Lower lobe of right lung (tissue), 2 donors: Measurements from ENCODE around the gene UBE3B. TPM values are rescaled to one million over a fixed set of nuclear protein-coding genes. Genes with fewer than 3 reads are reported as not detected.

Experiments used
- ATAC-seq, 2 donors: fragments of 200-7000 bp; cut with Tn5 transposase; one replicate each; pipeline ENCODE4 v1.9.1; 2020 to 2022; ENCODE audit warnings: mild to moderate bottlenecking in 2 of 2, moderate library complexity in 2 of 2
- DNase-seq: peaks from one replicate; pipeline ENCODE4 v3.0.0-alpha.2; 2020
- H3K27ac ChIP-seq: fragments of 200-600 bp; one replicate; pipeline ENCODE4 v1.8.0; 2022
- H3K27me3 ChIP-seq: fragments of 200-600 bp; one replicate; pipeline ENCODE4 v1.8.0; 2022; ENCODE audit warnings: low read depth
- H3K36me3 ChIP-seq: fragments of 200-600 bp; one replicate; pipeline ENCODE4 v1.8.0; 2022; ENCODE audit warnings: mild to moderate bottlenecking
- H3K4me1 ChIP-seq: fragments of 200-600 bp; one replicate; pipeline ENCODE4 v1.8.0; 2022
- H3K4me3 ChIP-seq: fragments of 200-600 bp; one replicate; pipeline ENCODE4 v1.8.0; 2022; ENCODE audit warnings: mild to moderate bottlenecking
- H3K9me3 ChIP-seq: fragments of 200-600 bp; one replicate; pipeline ENCODE4 v1.8.0; 2022
- intact Hi-C: fragments of 100-400 bp; cut with DNase I; formaldehyde crosslinking; loops from one replicate; pipeline ENCODE4 v1.11.0; 2022
- total RNA-seq: library from RNA; stranded (reverse); fragmentation: NEBNext Ultra II Directional; extraction: Animal tissue kit (Norgen Biotek cat#: 25700); gene quantifications from one replicate; pipeline ENCODE4 v1.2.1, GENCODE V29; 2021
- TF ChIP-seq, protein P1 (sequence below): fragments of 200-600 bp; IDR thresholded peaks from one replicate; pipeline ENCODE4 v1.8.0; 2022; ENCODE audit warnings: antibody characterized with exemption, mild to moderate bottlenecking
- donor health status: DM: no; HTN: yes; CAD: no; lungs with severe emphysema.

The UBE3B gene
- total RNA-seq, 1 donor from 2014 or later: 40.1 TPM

DNA sequence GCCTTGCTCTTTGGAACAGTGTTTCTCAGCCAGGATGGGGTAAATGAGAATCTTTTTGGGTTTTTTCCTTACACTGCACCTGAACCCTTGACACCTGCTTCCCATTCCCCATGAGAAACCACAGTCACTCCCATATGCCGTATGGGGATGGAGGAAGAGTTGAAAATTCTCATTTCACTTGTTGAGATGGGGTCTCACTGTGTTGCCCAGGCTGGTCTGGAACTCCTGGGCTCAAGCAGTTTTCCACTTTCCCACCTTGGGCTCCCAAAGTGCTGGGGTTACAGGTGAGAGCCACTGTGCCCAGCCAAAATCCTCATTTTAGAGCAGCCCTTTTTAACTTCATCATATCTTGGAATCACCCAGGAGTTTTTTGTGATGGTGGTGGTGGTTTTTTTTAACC is 99.9 kb downstream of the UBE3B start:
- no peaks in the 10 kb centered on the region for H3K9me3 ChIP-seq
- TF ChIP-seq, protein P1, sequence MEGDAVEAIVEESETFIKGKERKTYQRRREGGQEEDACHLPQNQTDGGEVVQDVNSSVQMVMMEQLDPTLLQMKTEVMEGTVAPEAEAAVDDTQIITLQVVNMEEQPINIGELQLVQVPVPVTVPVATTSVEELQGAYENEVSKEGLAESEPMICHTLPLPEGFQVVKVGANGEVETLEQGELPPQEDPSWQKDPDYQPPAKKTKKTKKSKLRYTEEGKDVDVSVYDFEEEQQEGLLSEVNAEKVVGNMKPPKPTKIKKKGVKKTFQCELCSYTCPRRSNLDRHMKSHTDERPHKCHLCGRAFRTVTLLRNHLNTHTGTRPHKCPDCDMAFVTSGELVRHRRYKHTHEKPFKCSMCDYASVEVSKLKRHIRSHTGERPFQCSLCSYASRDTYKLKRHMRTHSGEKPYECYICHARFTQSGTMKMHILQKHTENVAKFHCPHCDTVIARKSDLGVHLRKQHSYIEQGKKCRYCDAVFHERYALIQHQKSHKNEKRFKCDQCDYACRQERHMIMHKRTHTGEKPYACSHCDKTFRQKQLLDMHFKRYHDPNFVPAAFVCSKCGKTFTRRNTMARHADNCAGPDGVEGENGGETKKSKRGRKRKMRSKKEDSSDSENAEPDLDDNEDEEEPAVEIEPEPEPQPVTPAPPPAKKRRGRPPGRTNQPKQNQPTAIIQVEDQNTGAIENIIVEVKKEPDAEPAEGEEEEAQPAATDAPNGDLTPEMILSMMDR: no peak
- H3K4me1 ChIP-seq: peaks cover 21% of the 10 kb centered on the region
- no peak for ATAC-seq
- no peak overlapping the region for H3K4me3 ChIP-seq
- intact Hi-C loops: no loop called here
- no peak for DNase-seq
- no peak overlapping the region for H3K27ac ChIP-seq
- peaks cover 65% of the 10 kb centered on the region for H3K36me3 ChIP-seq
- no peaks in the 10 kb centered on the region for H3K27me3 ChIP-seq

DNA sequence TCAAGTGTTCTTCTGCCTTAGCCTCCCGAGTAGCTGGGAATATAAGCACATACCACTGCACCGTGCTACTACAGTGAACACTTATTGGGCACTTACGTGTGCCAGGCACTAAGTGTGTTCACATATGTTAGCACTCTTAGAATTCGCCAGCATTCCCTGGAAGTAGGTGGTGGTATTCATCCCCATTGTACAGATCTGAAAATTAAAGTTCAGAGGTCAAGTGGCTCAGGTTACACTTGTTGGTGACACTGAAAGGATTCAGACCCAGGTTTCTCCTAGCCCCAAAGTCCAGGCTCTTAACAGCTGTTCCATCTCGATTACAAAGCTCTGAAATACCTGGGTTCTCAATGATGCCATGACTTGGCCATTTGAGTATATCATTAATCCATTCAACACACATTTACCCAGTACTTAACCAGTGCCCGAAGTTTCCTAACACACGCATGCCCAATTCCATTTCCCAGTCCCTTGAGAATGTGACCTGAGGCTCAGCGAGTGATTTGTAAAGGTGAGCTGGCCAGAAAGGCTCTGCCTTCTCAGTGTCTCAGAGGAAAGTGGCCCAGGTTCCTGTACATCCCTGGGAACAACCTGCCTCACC is 101.0 kb downstream of the UBE3B start:
- TF ChIP-seq, protein P1: no peak
- peaks cover 65% of the 10 kb centered on the region for H3K36me3 ChIP-seq

DNA sequence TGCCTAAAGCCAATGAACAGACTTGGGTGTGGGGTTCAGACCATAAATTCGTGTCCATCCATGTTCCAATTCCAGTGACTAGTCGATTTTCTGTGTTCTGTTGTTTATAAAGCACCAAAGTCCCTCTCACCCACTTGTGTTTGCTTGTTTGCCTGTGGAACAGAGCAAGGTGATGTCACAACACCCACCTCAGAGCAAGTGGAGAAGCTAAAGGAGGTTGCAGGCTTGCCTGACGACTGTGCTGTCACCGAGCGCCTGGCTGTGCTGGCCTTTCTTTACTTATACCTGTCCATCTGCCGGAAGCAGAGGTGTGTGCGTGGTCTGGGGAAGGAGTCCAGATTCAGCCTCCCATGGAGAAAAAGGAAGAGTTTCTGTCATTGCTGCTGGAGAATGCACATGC is 102.2 kb downstream of the UBE3B start:
- Histone ChIP-seq H3K36me3 (peaks cover 76% of the 10 kb centered on the region), H3K4me1 (peaks cover 7% of the 10 kb centered on the region), H3K27ac (no peak overlapping the region), H3K9me3 (no peaks in the 10 kb centered on the region), H3K27me3 (no peaks in the 10 kb centered on the region), H3K4me3 (no peak overlapping the region)
- ATAC-seq (no peak), DNase-seq (no peak)
- TF ChIP-seq, protein P1: no peak
- intact Hi-C loops: no loop called here

More for the DNA sequence above, 101.0 kb downstream of the UBE3B start:
- Histone ChIP-seq H3K27me3 (no peaks in the 10 kb centered on the region), H3K9me3 (no peaks in the 10 kb centered on the region), H3K27ac (no peak overlapping the region), H3K4me3 (no peak overlapping the region), H3K4me1 (peaks cover 14% of the 10 kb centered on the region)
- ATAC-seq: no peak
- DNase-seq: no peak
- intact Hi-C loops: no loop called here

DNA sequence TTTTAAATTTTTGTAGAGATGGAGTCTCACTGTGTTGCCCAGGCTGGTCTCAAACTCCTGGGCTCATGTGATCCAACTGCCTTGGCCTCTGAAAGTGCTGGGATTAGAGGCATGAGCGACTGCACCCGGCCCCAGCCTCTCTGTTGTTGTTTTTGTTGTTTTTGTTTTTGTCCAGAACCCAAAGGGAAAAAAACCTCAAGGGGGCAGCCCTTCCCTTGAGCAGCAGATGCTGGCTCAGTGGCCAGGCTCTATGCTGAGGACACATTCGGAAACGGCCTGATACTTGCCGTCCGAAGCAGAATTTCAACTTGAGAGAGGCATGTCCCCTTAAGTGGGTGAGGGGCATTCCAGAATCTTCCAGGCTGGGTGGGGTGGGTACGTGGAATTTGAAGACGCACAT is 102.8 kb downstream of the UBE3B start:
- intact Hi-C loops: no loop called here
- Histone ChIP-seq H3K36me3 (peaks cover 82% of the 10 kb centered on the region), H3K9me3 (no peaks in the 10 kb centered on the region), H3K4me1 (peaks cover under 1% of the 10 kb centered on the region), H3K4me3 (no peak overlapping the region), H3K27me3 (no peaks in the 10 kb centered on the region), H3K27ac (no peak overlapping the region)
- no peak for DNase-seq
- TF ChIP-seq, protein P1: no peak
- no peak for ATAC-seq

DNA sequence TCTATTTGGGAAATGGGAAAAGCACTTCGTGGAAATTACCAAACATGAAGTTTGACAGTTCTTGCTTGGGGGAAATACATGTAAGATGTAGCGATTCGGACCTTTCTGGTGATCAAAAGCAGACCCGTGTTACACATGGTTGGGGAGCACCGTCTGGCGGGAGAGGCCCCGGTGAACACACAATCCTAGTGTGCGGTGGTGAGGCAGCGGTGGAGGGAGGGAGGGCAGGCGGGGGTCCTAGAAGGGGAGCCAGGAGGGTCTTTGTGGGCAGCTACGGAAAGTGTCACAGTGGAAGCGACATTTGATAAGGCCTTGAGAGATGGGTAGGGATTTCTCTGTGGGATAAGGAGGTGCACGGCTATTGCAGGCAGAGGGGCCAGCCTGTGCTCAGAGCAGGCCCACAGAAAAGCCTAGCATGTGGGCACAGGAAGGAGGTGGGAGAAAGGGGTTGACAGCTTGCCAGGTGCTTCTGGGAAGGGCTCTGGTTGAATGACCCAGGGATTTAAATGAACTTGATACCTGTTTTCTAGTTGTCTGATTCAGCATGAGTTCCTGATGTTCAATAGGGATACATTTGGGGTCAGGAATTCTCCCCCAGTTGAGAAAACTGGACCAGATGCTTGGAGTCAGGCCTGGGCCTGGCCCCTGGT is 103.4 kb downstream of the UBE3B start:
- no peaks in the 10 kb centered on the region for H3K4me1 ChIP-seq
- H3K36me3 ChIP-seq: peaks cover 83% of the 10 kb centered on the region
- TF ChIP-seq, protein P1: no peak
- no peaks in the 10 kb centered on the region for H3K9me3 ChIP-seq
- H3K27me3 ChIP-seq: no peaks in the 10 kb centered on the region
- ATAC-seq (no peak), DNase-seq (no peak)
- no peak overlapping the region for H3K27ac ChIP-seq
- H3K4me3 ChIP-seq: no peak overlapping the region
- intact Hi-C loops: no loop called here
